ENCODE measurements around the gene TAGLN2.

Gene TAGLN2

DNA sequence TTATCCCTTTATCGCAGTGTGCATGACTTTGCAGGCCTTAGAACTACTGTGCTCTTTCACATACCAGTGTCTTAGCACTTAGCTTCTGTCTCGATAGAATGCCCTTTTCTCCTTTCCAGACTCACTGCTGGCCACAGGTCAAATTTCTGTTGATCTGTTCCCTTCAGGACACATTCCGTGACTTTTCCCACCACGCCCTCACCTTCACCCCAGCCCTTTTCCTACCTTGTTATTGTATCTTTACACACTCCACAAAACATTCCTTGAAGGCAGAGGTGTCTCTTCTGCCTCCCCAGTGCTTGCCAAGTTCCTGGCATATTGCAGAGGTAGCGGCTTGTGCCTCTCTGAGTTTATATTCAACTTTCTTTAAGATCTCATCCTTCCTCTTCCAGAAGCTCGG lies 23.8 kb upstream of the TAGLN2 start:
- DNase-seq: no peak

GRCh38 chr1:159947942-159948341 lies 22.6 kb upstream of the TAGLN2 start:
- no peak for DNase-seq

DNA sequence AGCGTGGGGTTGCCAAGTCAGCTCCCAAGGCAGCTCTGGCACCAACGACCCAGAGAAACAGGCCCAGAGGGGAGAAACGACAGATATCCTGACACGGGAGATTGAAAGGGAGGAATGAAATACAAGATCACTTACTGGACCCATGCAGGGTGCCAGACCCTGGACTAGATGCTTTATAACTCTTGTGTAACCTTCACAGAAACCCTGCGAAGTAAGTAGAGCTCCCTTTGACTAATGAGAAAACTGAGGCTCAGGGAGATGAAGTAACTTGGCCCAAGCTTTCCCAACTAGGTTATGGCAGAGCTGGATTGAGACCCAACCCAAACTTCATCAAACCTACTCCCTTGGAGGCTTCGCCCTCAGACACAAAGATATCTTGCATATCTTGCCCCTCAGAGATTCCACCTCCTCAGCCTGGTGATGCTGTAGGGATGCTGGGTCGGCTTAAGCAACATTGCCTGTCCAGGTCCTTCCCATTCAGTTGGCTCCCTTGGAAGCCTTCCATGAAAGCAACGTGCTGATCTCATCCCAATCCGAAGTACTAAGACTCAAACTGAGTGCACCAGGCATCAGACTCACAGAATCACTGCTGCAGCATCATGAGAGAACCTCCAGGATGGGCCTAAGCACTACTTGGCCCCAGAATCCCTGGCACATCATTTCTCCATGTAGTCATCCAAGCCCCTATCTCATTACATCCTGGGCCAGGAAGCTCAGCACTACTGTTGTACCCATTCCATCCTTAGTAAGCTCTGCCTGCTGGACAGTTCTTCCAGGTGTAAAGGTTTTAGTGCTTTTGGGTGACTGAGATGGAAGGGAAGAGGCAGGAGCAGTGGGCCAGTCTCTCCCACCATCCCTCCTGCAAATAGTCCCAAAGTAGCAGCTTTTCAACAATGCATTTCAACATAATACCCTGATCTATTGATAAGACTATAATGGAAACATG lies 21.2 kb upstream of the TAGLN2 start:
- DNase-seq: no peak

DNA sequence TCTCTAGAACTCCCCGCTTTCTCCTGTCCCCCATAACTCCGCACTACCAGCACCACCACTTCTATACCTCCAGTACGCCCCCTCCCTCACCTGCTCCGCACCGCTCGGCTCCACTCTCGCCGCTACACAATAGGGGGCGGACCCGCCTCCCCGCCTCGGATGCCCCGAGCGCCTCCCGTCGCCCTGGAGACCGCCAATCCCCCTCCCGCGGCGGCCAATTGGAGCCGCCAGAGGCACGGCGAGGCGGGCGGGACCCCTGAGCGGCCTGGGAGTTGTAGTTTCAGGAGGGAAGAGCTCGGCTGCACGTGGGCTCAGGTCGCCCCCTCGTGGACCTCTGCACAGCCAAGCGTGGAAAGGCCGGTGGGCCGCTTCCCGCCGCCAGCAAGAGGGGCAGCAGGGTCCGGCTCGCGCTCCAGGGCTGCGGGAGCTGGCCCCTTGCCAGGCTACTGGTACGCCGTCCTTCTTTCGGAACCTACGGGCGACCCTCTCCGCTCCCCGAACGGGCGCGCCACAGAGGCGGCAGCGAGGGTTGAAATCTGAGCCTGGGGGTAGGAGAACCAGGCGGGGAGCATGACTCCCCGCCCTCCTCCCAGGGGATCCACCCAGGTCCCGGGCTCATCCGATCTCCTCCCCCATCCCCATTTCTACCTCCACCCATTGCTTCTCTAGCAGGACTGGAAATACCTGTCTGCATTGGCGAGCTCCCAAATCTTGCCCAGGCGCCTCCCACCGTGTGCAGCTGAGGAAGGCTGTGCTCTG lies 20.4 kb upstream of the TAGLN2 start, which contains the start of gene IGSF9:
TSS of gene IGSF9 (minus strand) at position 131 of the 759 bp plus-strand sequence. CDS start 2,159 bp downstream, outside the sequence.
- peak; percentile 68 for DNase-seq

DNA sequence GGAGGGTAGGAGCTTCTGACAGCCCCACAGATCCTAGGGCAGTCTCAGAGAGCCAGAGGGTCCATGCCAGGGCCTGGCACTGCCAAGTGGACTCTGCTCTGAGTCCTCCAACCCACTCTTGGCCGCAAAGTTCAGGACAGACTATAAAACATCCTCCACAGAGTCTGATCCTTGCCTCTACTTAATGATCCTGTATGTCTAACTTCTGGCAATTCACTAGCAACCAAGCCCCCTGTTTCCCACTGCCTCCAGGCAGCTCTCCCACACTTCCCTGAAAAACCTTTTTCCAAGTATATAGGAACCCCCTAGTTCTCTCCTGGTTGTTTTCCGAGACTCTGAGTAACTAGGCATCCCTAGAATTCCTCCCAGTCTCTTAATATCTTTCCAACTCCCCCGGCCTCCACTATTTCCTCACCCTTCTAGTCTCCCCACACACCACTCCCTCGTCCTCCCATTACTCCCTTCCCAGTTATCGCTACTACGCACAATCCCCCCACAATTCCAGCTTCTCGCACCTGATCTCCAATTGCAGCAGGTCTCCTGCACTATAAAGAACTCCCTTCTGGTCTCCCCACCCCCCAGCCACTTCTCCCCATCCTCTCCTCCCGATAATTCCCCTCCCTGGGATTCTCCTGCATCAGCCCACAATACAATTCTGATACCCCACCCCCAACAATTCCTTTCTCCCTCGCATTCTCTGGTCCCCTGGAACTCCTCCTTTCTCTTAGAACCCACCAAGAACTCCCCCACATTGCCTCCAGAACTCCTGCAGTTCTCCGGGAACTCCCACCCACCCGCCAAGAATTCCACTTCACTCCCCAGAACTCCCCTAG lies 19.5 kb upstream of the TAGLN2 start:
- DNase-seq: no peak

DNA sequence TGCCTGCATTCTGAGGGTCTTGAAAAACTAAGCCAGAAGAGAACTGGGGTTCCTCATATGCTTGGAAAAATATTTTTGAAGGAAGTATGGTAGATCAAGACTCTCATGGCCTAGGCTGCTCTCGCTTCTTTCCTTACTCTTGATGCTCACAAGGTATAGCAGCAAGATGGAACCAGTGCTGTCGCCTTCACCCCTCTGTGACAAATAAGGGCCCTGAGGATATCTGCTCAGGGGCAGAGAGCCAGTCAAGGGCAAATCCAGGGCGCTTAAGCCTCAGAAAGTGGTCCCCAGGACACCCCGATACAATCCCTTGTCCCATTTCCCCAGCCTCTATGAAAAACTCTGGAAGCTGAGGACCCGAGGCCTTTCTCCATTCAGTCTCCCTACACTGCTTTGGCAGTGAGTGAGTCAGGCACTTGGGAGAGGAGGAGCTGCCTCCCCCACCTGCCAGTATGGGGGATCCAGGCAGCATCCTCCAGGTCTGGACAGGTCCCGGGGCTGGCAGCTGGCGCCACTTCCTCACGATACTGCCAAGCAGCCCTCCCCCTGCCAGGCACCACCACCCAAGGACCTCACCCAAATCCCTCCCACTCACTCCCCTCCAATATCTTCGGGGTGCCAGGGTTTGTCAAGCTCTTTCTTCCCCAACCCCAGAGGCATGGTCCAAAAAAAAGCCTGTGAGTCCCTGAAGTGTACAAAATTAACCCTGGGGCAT lies 18.8 kb upstream of the TAGLN2 start:
- no peak for DNase-seq

GRCh38 chr1:159943278-159943640 lies 18.0 kb upstream of the TAGLN2 start:
- DNase-seq: no peak

- DNase-seq: no peak
Observed at GRCh38 chr1:159942632-159943277, 17.4 kb upstream of the TAGLN2 start.

GRCh38 chr1:159941591-159942560 lies 16.6 kb upstream of the TAGLN2 start:
- no peak for DNase-seq

- DNase-seq: no peak
Observed at GRCh38 chr1:159941141-159941540, 15.8 kb upstream of the TAGLN2 start.

- DNase-seq: no peak
Observed at GRCh38 chr1:159940006-159940620, 14.8 kb upstream of the TAGLN2 start.

GRCh38 chr1:159939678-159940002 lies 14.3 kb upstream of the TAGLN2 start:
- DNase-seq: no peak

GRCh38 chr1:159938905-159939677 lies 13.8 kb upstream of the TAGLN2 start:
- no peak for DNase-seq

- DNase-seq: no peak
Observed at GRCh38 chr1:159938211-159938852, 13.0 kb upstream of the TAGLN2 start.

GRCh38 chr1:159937054-159937750 lies 11.9 kb upstream of the TAGLN2 start:
- no peak for DNase-seq

DNA sequence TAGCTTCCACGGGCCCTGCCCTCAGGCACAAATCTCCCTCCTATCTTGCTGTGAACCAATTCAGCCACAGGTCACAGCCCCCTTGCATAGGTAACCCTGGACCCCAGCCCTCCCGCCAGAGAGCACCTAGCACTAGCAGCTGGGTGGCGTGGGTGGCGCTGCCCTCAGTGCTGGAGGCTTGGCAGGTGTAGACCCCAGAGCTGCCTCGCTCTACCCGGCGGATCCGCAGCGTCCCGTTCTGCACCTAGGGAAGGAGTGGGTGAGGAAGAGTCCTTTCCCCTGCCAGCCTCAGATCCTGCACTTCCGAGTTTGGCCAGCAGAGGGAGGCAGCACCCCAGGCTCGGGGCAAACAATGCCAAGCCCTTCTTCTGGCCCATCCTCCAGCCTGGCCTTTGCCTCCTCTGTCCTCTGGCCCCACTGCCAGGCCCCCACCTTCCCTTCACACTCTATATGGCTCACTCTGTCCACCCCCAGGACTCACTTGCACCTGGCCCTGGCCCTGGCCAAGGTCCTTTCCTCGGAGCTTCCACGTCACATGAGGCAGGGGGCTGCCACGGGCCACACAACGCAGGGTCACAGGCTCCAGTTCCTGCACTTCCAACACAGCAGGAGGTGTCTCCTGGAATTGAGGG lies 11.1 kb upstream of the TAGLN2 start:
- peak; percentile 86 for DNase-seq

- no peak for DNase-seq
Observed at GRCh38 chr1:159935719-159936272, 10.5 kb upstream of the TAGLN2 start.

Data from stimulated activated CD4-positive, alpha-beta T cell treated with anti-CD3 and anti-CD28 coated beads, Interleukin-12 subunit alpha, Interleukin-12 subunit beta, amount 100 ng/mL, for 4 hours (primary cell).